ENCODE measurements around the gene SRRM2.
A peak's percentile ranks its signal among the peaks of the same experiment; 100 is the strongest.

The SRRM2 gene

DNA sequence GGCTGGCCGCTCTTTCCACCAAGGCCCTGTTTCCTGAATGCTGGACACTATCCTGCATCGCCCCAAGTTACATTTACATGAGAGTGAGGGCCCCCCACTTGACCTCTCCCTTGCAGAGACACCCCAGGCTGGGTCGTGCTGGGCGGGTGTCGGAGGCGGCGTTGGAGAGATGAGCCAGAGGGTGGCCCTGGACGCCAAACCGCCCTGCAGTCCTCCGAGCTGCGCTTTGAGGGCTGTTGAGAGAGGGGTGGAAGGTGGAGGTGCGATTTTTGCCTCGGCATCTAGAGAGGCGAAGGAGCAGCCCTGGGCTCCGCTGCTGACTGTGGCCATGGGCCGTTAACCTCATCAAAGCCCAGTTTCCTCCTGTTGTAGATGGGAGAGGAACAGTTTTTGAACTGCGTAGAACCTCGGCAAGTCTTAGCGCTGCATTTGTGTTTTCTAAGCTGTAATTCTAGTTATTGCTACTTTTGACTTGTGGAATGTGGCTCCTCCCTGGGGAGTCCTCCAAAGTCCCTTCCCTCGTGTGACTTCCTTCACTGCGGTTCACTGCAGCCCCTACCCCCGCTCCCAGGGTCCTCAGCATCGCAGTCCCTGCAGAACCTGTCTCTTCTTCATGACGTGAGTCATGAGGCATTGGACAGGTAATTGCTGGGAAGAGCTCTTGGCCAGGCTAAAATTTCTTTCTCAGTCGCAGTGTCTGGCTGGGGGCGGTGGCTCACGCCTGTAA, 25.6 kb downstream of the SRRM2 start:
- Histone ChIP-seq H3K4me3 (replicated peaks; ENCODE audit: insufficient read depth, low read length) (peak overlapping the region; percentile 61), H3K27me3 (ENCODE audit: insufficient read depth, poor library complexity, severe bottlenecking) (no peaks in the 10 kb centered on the region), H3K27ac (replicated peaks) (peak overlapping the region; percentile 99)
- TF ChIP-seq CTCF (IDR thresholded peaks at IDR 0.05; ENCODE audit: insufficient read depth, low read length) (no peak), SPI1 (IDR thresholded peaks at IDR 0.05; ENCODE audit: borderline replicate concordance, low read depth) (no peak), POLR2AphosphoS5 (IDR thresholded peaks at IDR 0.05; ENCODE audit: low read depth) (peak; percentile 35; the same call in 1 of the 2 replicates)
- TF ChIP-seq, protein P1, sequence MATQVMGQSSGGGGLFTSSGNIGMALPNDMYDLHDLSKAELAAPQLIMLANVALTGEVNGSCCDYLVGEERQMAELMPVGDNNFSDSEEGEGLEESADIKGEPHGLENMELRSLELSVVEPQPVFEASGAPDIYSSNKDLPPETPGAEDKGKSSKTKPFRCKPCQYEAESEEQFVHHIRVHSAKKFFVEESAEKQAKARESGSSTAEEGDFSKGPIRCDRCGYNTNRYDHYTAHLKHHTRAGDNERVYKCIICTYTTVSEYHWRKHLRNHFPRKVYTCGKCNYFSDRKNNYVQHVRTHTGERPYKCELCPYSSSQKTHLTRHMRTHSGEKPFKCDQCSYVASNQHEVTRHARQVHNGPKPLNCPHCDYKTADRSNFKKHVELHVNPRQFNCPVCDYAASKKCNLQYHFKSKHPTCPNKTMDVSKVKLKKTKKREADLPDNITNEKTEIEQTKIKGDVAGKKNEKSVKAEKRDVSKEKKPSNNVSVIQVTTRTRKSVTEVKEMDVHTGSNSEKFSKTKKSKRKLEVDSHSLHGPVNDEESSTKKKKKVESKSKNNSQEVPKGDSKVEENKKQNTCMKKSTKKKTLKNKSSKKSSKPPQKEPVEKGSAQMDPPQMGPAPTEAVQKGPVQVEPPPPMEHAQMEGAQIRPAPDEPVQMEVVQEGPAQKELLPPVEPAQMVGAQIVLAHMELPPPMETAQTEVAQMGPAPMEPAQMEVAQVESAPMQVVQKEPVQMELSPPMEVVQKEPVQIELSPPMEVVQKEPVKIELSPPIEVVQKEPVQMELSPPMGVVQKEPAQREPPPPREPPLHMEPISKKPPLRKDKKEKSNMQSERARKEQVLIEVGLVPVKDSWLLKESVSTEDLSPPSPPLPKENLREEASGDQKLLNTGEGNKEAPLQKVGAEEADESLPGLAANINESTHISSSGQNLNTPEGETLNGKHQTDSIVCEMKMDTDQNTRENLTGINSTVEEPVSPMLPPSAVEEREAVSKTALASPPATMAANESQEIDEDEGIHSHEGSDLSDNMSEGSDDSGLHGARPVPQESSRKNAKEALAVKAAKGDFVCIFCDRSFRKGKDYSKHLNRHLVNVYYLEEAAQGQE (IDR thresholded peaks at IDR 0.05; ENCODE audit: insufficient replicate concordance, low read depth): no peak
- peak in 1 of 2 experiments; percentile 31 for DNase-seq (ENCODE audit: low read depth in 1 of 2, low spot score in 1 of 2)

- H3K27ac ChIP-seq (replicated peaks): peak overlapping the region; percentile 99
- no peak for DNase-seq (ENCODE audit: low read depth in 1 of 2, low spot score in 1 of 2)
- no peaks in the 10 kb centered on the region for H3K27me3 ChIP-seq (ENCODE audit: insufficient read depth, poor library complexity, severe bottlenecking)
- no peak overlapping the region for H3K4me3 ChIP-seq (replicated peaks; ENCODE audit: insufficient read depth, low read length)
- TF ChIP-seq CTCF (IDR thresholded peaks at IDR 0.05; ENCODE audit: insufficient read depth, low read length) (no peak), POLR2AphosphoS5 (IDR thresholded peaks at IDR 0.05; ENCODE audit: low read depth) (no peak), SPI1 (IDR thresholded peaks at IDR 0.05; ENCODE audit: borderline replicate concordance, low read depth) (no peak), GABPA (IDR thresholded peaks at IDR 0.05; ENCODE audit: low read depth) (no peak)
- TF ChIP-seq, protein P1 (IDR thresholded peaks at IDR 0.05; ENCODE audit: insufficient replicate concordance, low read depth): no peak
These were observed 26.2 kb downstream of the SRRM2 start for GRCh38 chr16:2778630-2778958.

DNA sequence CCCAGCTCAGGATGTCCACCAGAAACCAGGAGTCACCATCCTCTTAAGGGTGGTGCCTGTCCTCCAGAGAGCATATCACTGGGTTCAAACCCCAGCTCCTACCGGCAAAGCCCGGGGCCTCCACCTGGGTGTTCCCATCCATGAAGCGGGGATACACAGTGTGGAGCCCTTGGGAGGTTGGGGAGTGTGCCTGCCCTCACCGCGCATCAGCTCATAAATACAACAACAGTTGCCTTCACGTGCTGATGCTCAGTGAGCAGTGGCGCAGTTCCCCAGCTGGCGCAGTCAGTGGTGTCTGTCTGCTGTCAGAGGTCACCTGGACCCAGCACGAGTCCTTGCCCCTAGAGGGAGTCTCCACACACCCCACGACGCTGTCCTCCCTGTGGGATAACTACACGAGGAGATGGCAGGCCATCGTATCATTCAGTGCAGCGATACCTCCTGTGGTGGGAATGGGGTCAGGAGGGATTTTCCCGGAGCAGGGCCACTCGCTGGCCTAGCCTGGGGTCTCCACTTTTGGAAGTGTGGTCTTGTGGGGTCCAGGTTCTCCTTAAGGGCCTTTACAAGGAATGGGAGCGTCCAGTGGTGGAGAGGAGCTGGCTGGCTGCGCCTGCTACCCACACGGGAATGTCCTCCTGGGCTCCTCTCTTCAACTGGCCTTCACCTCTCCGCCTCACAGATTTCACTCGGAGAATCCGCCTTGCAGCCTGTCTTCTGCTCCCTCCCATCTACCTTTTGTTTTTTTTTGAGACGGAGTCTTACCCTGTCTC, 26.9 kb downstream of the SRRM2 start:
- DNase-seq (ENCODE audit: low read depth in 1 of 2, low spot score in 1 of 2): no peak
- no peak for TF ChIP-seq CTCF (IDR thresholded peaks at IDR 0.05; ENCODE audit: insufficient read depth, low read length)
- no peak for TF ChIP-seq GABPA (IDR thresholded peaks at IDR 0.05; ENCODE audit: low read depth)
- no peak for TF ChIP-seq POLR2AphosphoS5 (IDR thresholded peaks at IDR 0.05; ENCODE audit: low read depth)
- TF ChIP-seq, protein P1 (IDR thresholded peaks at IDR 0.05; ENCODE audit: insufficient replicate concordance, low read depth): no peak
- TF ChIP-seq SPI1 (IDR thresholded peaks at IDR 0.05; ENCODE audit: borderline replicate concordance, low read depth): no peak
- H3K27me3 ChIP-seq (ENCODE audit: insufficient read depth, poor library complexity, severe bottlenecking): no peaks in the 10 kb centered on the region
- no peak overlapping the region for H3K27ac ChIP-seq (replicated peaks)
- no peak overlapping the region for H3K4me3 ChIP-seq (replicated peaks; ENCODE audit: insufficient read depth, low read length)
